RKO (cell line): ENCODE measurements around the gene CHST4.
"Not testable (repeated sequence)": the region's sequence is repeated elsewhere in the genome, so short reads cannot be mapped to it uniquely, and the experiment has no call there.

Experiments
- DNase-seq: peaks from one replicate; pipeline ENCODE4 v3.0.0-alpha.2; 2016; ENCODE audit warnings: low spot score

Gene CHST4

DNA sequence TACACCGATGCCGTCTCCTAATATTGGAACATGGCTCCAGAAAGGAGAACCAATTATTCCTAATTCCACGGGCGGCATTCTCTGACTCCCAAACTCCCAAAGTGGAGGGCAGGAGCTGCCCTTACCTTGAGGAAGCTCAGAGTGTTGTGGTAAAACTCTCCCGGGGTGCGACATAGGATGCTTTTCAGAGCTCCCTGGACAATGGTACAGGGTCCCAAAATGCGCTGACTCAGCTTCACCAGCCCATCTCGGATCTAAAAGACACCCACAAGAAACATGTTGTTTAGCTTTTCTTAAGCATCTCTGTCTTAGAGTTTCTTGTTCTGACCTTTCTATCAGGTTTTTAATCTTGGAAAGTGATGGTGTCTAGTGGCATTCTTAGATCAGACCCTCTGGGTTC is 43.9 kb downstream of the CHST4 start:
- no peak for DNase-seq

GRCh38 chr16:71572497-71573116 is 46.4 kb downstream of the CHST4 start:
- no peak for DNase-seq

DNA sequence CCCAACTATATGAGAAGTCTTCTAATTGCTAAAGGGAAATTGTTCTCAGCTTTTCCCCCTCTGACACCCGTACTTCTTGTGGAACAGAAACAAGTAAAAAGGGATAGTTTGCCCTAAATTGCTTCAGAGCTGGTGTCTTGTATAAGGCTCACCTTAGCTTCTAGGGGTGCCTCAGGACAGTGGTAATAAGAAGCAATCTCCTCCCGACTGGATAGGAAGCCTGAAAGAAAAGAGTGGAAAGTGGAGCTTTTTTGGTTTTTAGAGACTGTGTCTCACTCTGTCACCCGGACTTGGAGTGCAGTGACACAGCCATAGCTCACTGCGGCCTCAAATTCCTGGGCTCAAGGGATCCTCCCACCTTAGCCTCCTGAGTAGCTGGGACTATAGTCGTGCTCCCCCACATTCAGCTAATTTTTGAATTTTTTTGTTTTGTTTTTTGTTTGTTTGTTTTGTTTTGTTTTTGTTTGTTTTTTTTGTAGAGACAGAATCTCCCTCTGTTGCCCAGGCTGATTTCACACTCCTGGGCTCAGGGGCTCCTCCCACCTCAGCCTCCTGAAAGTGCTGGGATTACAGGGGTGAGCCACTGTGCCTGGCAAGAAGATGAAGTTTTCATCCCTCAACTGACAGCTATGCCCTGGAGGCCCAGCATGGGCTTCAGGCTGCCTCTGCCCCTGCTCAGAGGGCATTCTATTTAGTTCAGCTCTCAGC is 47.3 kb downstream of the CHST4 start:
- DNase-seq: no peak

DNA sequence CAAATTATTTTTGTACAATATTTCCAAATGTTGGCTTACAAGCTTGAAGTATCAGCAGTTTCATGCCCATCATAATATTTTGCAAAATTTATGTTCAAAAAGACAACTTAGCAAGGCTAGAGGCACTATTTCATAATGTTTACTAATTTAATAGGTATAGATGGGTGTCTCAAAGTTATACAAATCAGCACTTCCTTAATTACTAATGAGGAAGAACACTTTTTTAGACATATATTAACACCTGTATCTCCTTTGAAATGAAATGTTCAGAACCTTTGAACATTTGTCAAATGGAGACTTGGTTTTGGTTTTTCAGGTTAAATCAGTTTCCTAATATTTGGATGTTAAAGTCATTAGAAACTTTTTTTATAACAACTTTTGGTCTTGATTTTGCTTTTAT is 48.5 kb downstream of the CHST4 start:
- no peak for DNase-seq

- DNase-seq: no peak
These were observed 50.7 kb downstream of the CHST4 start, which contains the start of gene TAT for GRCh38 chr16:71576971-71577370. TAT (minus strand) TSS chr16:71577092; CDS start chr16:71576415, 677 bp downstream.

GRCh38 chr16:71582553-71582848 is 56.3 kb downstream of the CHST4 start:
- not testable (repeated sequence) for DNase-seq

GRCh38 chr16:71584543-71585317 is 58.5 kb downstream of the CHST4 start:
- DNase-seq: no peak

DNA sequence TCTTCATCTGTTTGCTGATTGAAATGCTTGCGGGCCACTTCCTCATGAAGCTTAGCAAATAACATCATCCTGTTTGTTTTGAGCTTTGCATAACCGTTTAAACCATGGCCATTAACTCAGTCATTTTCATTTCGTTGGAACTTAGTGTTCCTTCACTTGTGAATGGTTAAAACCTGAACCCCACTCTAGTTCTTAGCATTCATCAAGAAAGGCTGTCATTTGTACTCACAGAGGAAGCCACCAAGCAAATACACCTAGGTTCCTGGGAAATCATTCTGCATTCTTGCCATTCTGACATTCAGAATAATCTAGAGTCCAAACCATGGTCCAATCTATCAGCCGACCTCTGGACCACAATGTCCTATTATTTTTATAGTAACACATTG is 59.1 kb downstream of the CHST4 start:
- DNase-seq: no peak
